Lung (tissue), 12 donors: ENCODE data around the gene CA10. TPM values are rescaled to one million over a fixed set of nuclear protein-coding genes. Genes with fewer than 3 reads are reported as not detected.

ENCODE experiments used
- ATAC-seq: fragments of 200-7000 bp; cut with Tn5 transposase; one replicate; pipeline ENCODE4 v1.9.1; 2020; ENCODE audit warnings: moderate number of reproducible peaks; ENCODE audit not compliant: insufficient read depth, low FRiP score
- DNase-seq, 3 donors: peaks; one replicate each; pipeline ENCODE4 v3.0.0-alpha.2; 2013 to 2017
- H3K27ac ChIP-seq, 2 donors: one replicate each; pipeline ENCODE4 v1.5.1; 2013; ENCODE audit warnings: mild to moderate bottlenecking in 2 of 2, moderate library complexity in 2 of 2, control low read depth in 1 of 2, inconsistent platforms in 1 of 2, low read depth in 1 of 2, low read length in 1 of 2
- H3K27me3 ChIP-seq, 3 donors: one replicate each; pipeline ENCODE4 v1.5.1; 2013; ENCODE audit warnings: low read length in 2 of 3; ENCODE audit not compliant: control insufficient read depth in 3 of 3, insufficient read depth in 3 of 3
- H3K36me3 ChIP-seq, 4 donors: one replicate each; pipeline ENCODE4 v1.5.1; 2013; ENCODE audit warnings: low read length in 4 of 4, mild to moderate bottlenecking in 1 of 4, moderate library complexity in 1 of 4; ENCODE audit not compliant: control insufficient read depth in 4 of 4, insufficient read depth in 4 of 4
- H3K4me1 ChIP-seq, 5 donors: one replicate each; pipeline ENCODE4 v1.5.1; 2013; ENCODE audit warnings: low read length in 5 of 5, mild to moderate bottlenecking in 2 of 5, moderate library complexity in 1 of 5; ENCODE audit not compliant: control insufficient read depth in 5 of 5, insufficient read depth in 5 of 5
- H3K4me3 ChIP-seq: one replicate; pipeline ENCODE4 v1.5.1; 2013; ENCODE audit warnings: mild to moderate bottlenecking, control low read depth, moderate library complexity
- H3K9ac ChIP-seq, 2 donors: one replicate each; pipeline ENCODE4 v1.5.1; 2013; ENCODE audit warnings: low read length in 2 of 2, control low read depth in 1 of 2; ENCODE audit not compliant: insufficient read depth in 1 of 2
- H3K9me3 ChIP-seq, 4 donors: one replicate each; pipeline ENCODE4 v1.5.1; 2013; ENCODE audit warnings: low read length in 3 of 4, mild to moderate bottlenecking in 1 of 4, moderate library complexity in 1 of 4; ENCODE audit not compliant: control insufficient read depth in 4 of 4, insufficient read depth in 3 of 4
- CTCF ChIP-seq: IDR thresholded peaks from 2 replicates; pipeline ENCODE4 v1.5.1; 2012; ENCODE audit warnings: mild to moderate bottlenecking; ENCODE audit errors: control extremely low read depth, extremely low read depth
- WGBS, 2 donors: extraction: QIAGEN DNeasy Blood & Tissue Kit; methylation state at CpG; one replicate each; pipeline ENCODE4 v1.1.7; 2013; 5-methylcytosine and 5-hydroxymethylcytosine counted together
- polyA plus RNA-seq, 2 donors: library from polyadenylated mRNA; stranded (reverse); fragments of 200-250 nt; gene quantifications; one replicate each; pipeline ENCODE4 v1.2.1, GENCODE V29; 2013
- total RNA-seq, 2 donors: library from RNA; depleted of rRNA in 1 of 2; stranded (reverse); fragments of >200 nt in 1 of 2; gene quantifications; one replicate each; pipeline ENCODE4 v1.2.1, GENCODE V29; 2014 to 2021
- donor health status: control.
- donor health status: control.
- donor health status: Bipolar disorder and iron deficiency.
- donor health status: healthy.
- donor health status: DM: yes; HTN: yes; CAD: no.

CA10 gene
- total and polyA plus RNA-seq, 4 donors = 0.04 to 0.17 TPM; not detected in 2

- no peak for ATAC-seq
- TF ChIP-seq CTCF = no peak
Observed at GRCh38 chr17:52148288-52148968, 10.1 kb downstream of the CA10 start.

GRCh38 chr17:52147872-52148271 is 10.6 kb downstream of the CA10 start:
- H3K4me1 ChIP-seq = no peaks in the 10 kb centered on the region
- no peak for TF ChIP-seq CTCF
- H3K4me3 ChIP-seq = no peak overlapping the region
- H3K9me3 ChIP-seq = no peaks in the 10 kb centered on the region
- no peaks in the 10 kb centered on the region for H3K36me3 ChIP-seq
- DNase-seq (no peak), ATAC-seq (no peak)
- no peaks in the 10 kb centered on the region for H3K27me3 ChIP-seq
- no peak overlapping the region for H3K9ac ChIP-seq
- H3K27ac ChIP-seq = no peak overlapping the region

More at GRCh38 chr17:52148288-52148968, 10.1 kb downstream of the CA10 start:
- H3K4me1 ChIP-seq = no peaks in the 10 kb centered on the region
- H3K27me3 ChIP-seq = peaks cover 0 to 2% (median 0%) of the 10 kb centered on the region in 3 donors
- no peaks in the 10 kb centered on the region for H3K36me3 ChIP-seq
- no peak overlapping the region for H3K9ac ChIP-seq
- 69 to 90% methylated on average over 2 of the region's 2 CpGs for WGBS, 2 donors
- no peaks in the 10 kb centered on the region for H3K9me3 ChIP-seq
- DNase-seq = no peak
- no peak overlapping the region for H3K4me3 ChIP-seq
- no peak overlapping the region for H3K27ac ChIP-seq

GRCh38 chr17:52147431-52147830 is 11.1 kb downstream of the CA10 start:
- peak in 1 of 3 donors; percentile 20 for DNase-seq

More at GRCh38 chr17:52147431-52147830, 11.1 kb downstream of the CA10 start:
- no peaks in the 10 kb centered on the region for H3K4me1 ChIP-seq
- H3K9ac ChIP-seq = no peak overlapping the region
- H3K4me3 ChIP-seq = no peak overlapping the region
- no peaks in the 10 kb centered on the region for H3K36me3 ChIP-seq
- no peak for ATAC-seq
- no peaks in the 10 kb centered on the region for H3K27me3 ChIP-seq
- no peak overlapping the region for H3K27ac ChIP-seq
- WGBS, 2 donors = 89 to 91% methylated on average over 1 of the region's 1 CpG
- no peak for TF ChIP-seq CTCF
- no peaks in the 10 kb centered on the region for H3K9me3 ChIP-seq
